HCT116 (cell line): ENCODE measurements around the gene ROCK1. TPM values are rescaled to one million over a fixed set of nuclear protein-coding genes. Genes with fewer than 3 reads are reported as not detected.
"Not testable (repeated sequence)": the region's sequence is repeated elsewhere in the genome, so short reads cannot be mapped to it uniquely, and the experiment has no call there.

ENCODE experiments used
- ATAC-seq: fragments of 200-7000 bp; cut with Tn5 transposase; 2 replicates; pipeline ENCODE4 v1.9.1; 2020; ENCODE audit warnings: mild to moderate bottlenecking, moderate library complexity
- BruUV-seq: library from RNA; stranded (reverse); fragments of 400-500 nt; replicated peaks from 2 replicates; lab custom pipeline; 2021; lab: Mats Ljungman, UMichigan
- CTCF ChIA-PET: fragments of 300-600 bp; sonication (Branson Sonifier 250); formaldehyde crosslinking; loops from one replicate; lab custom pipeline; 2021; ENCODE audit warnings: antibody characterized with exemption; lab: Charles Lee
- POLR2A ChIA-PET: fragments of 300-600, 350-600 bp; sonication (Branson Sonifier 250); formaldehyde crosslinking; loops from one replicate; lab custom pipeline; 2021; ENCODE audit warnings: antibody characterized with exemption; lab: Charles Lee
- RAD21 ChIA-PET, 2 experiments: fragments of 300-600 bp; sonication (Branson Sonifier 250); formaldehyde crosslinking; loops; one replicate each; lab custom pipeline; 2023; ENCODE audit warnings: low total read pairs in 2 of 2; ENCODE audit not compliant: uncharacterized antibody in 2 of 2, unreplicated experiment in 2 of 2, low non-redundant PET in 1 of 2; lab: Charles Lee
- DNase-seq: peaks from one replicate; pipeline ENCODE4 v3.0.0-alpha.2; 2010; ENCODE audit warnings: low read depth, low spot score
- H2AFZ ChIP-seq: fragments of 200-600 bp; shearing (Covaris generic), sonication (generic); 2 replicates; pipeline ENCODE4 v1.6.1; 2017; ENCODE audit warnings: low read depth, mixed run types, mixed read lengths, antibody characterized with exemption, low read length; ENCODE audit not compliant: poor library complexity, severe bottlenecking
- H3K27ac ChIP-seq: 2 replicates; pipeline ENCODE4 v1.5.1; 2012; ENCODE audit warnings: low read depth, low read length
- H3K27me3 ChIP-seq: fragments of 200-600 bp; sonication (generic); 2 replicates; pipeline ENCODE4 v1.6.1; 2016; ENCODE audit warnings: mixed run types, low read length, mixed read lengths; ENCODE audit not compliant: insufficient read depth
- H3K36me3 ChIP-seq, 2 experiments: fragments of 200-500 bp in 1 of 2; fragments of 200-600 bp in 1 of 2; sonication (Bioruptor generic) in 1 of 2; sonication (generic) in 1 of 2; 2 replicates each; pipeline versions ENCODE4 v1.5.1 to v1.6.1; 2014 to 2016; ENCODE audit warnings: low read length in 2 of 2, inconsistent platforms in 1 of 2, mixed read lengths in 1 of 2, mixed run types in 1 of 2; ENCODE audit not compliant: insufficient read depth in 2 of 2, control insufficient read depth in 1 of 2
- H3K4me1 ChIP-seq, 2 experiments: fragments of 200-600 bp in 1 of 2; sonication (generic) in 1 of 2; 2 replicates each; pipeline versions ENCODE4 v1.5.1 to v1.6.1; 2012 to 2017; ENCODE audit warnings: low read length in 2 of 2, inconsistent platforms in 1 of 2, mild to moderate bottlenecking in 1 of 2, mixed read lengths in 1 of 2, mixed run types in 1 of 2, moderate library complexity in 1 of 2; ENCODE audit not compliant: insufficient read depth in 2 of 2, control insufficient read depth in 1 of 2
- H3K4me2 ChIP-seq: fragments of 200-600 bp; sonication (generic); 2 replicates; pipeline ENCODE4 v1.6.1; 2017; ENCODE audit warnings: mixed run types, low read length, mixed read lengths
- H3K4me3 ChIP-seq, 2 experiments: fragments of 200-600 bp in 1 of 2; sonication (generic) in 1 of 2; replicated peaks in 1 of 2; 2 replicates each; pipeline ENCODE4 v1.5.1; 2011 to 2016; ENCODE audit warnings: low read length in 2 of 2, control low read depth in 1 of 2, low read depth in 1 of 2, mild to moderate bottlenecking in 1 of 2, mixed read lengths in 1 of 2, mixed run types in 1 of 2
- H3K79me2 ChIP-seq: fragments of 200-600 bp; sonication (generic); 2 replicates; pipeline ENCODE4 v1.6.1; 2017; ENCODE audit warnings: mild to moderate bottlenecking, mixed run types, low read length, moderate library complexity, mixed read lengths; ENCODE audit not compliant: insufficient read depth
- H3K9ac ChIP-seq: fragments of 200-600 bp; sonication (generic); 2 replicates; pipeline ENCODE4 v1.6.1; 2016; ENCODE audit warnings: low read length, mixed read lengths
- H3K9me2 ChIP-seq: fragments of 200-600 bp; sonication (generic), shearing (Covaris generic); 2 replicates; pipeline ENCODE4 v1.6.1; 2017; ENCODE audit warnings: mixed run types, mild to moderate bottlenecking, moderate library complexity; ENCODE audit not compliant: insufficient read depth
- H3K9me3 ChIP-seq, 2 experiments: fragments of 200-500 bp in 1 of 2; fragments of 200-600 bp in 1 of 2; sonication (Bioruptor generic) in 1 of 2; sonication (generic) in 1 of 2; 2 replicates each; pipeline ENCODE4 v1.6.1; 2014 to 2017; ENCODE audit warnings: low read length in 2 of 2, mixed read lengths in 2 of 2, inconsistent platforms in 1 of 2, low read depth in 1 of 2, mild to moderate bottlenecking in 1 of 2, mixed run types in 1 of 2, moderate library complexity in 1 of 2; ENCODE audit not compliant: control insufficient read depth in 1 of 2, insufficient read depth in 1 of 2
- H4K20me1 ChIP-seq: fragments of 200-600 bp; sonication (generic), shearing (Covaris generic); 2 replicates; pipeline ENCODE4 v1.6.1; 2017; ENCODE audit warnings: mixed run types, mild to moderate bottlenecking, moderate library complexity; ENCODE audit not compliant: insufficient read depth
- CEBPB ChIP-seq: IDR thresholded peaks from 2 replicates; pipeline ENCODE4 v1.6.1; 2012; ENCODE audit warnings: low read depth
- FOSL1 ChIP-seq: IDR thresholded peaks from 2 replicates; pipeline ENCODE4 v1.6.1; 2012; ENCODE audit warnings: low read depth
- JUND ChIP-seq: IDR thresholded peaks from 2 replicates; pipeline ENCODE4 v1.6.1; 2012
- RAD21 ChIP-seq: IDR thresholded peaks from 2 replicates; pipeline ENCODE4 v1.6.1; 2012; ENCODE audit warnings: low read depth, mild to moderate bottlenecking
- SIN3A ChIP-seq: IDR thresholded peaks from 2 replicates; pipeline ENCODE4 v1.6.1; 2012; ENCODE audit warnings: low read depth
- SP1 ChIP-seq: IDR thresholded peaks from 2 replicates; pipeline ENCODE4 v1.6.1; 2012; ENCODE audit warnings: low read depth
- SRF ChIP-seq: IDR thresholded peaks from 2 replicates; pipeline ENCODE4 v1.6.1; 2012; ENCODE audit warnings: low read depth
- ZFX ChIP-seq: fragments of 450-650 bp; IDR thresholded peaks from 2 replicates; pipeline ENCODE4 v1.6.1; 2017
- ZNF274 ChIP-seq: fragments of 200-500 bp; sonication (Bioruptor generic); IDR thresholded peaks from 2 replicates; pipeline ENCODE4 v1.6.1; 2014; ENCODE audit warnings: mild to moderate bottlenecking, low read depth, low read length, inconsistent platforms
- intact Hi-C: fragments of 100-400 bp; cut with micrococcal nuclease; formaldehyde crosslinking; loops from 2 replicates; pipeline ENCODE4 v1.10.0; 2022
- total RNA-seq: library from RNA; stranded (reverse); gene quantifications from one replicate; pipeline ENCODE4 v1.2.1, GENCODE V29; 2021; ENCODE audit not compliant: unreplicated experiment
- TF ChIP-seq, protein P1 (sequence below): IDR thresholded peaks from 2 replicates; pipeline ENCODE4 v1.6.1; 2012
- TF ChIP-seq, protein P2 (sequence below), 3 experiments: fragments of 200-600 bp in 1 of 3; sonication (generic) in 1 of 3; IDR thresholded peaks in 2 of 3; conservative IDR thresholded peaks in 1 of 3; 2 replicates each; pipeline ENCODE4 v1.5.1; 2012 to 2017; ENCODE audit warnings: low read depth in 2 of 3, low read length in 2 of 3, antibody characterized with exemption in 1 of 3, borderline replicate concordance in 1 of 3, control low read depth in 1 of 3, mild to moderate bottlenecking in 1 of 3, mixed read lengths in 1 of 3, mixed run types in 1 of 3, moderate library complexity in 1 of 3; ENCODE audit not compliant: insufficient read depth in 1 of 3
- TF ChIP-seq, protein P3 (sequence below): IDR thresholded peaks from 2 replicates; pipeline ENCODE4 v1.6.1; 2012

Gene ROCK1
- total RNA-seq, 1 experiment from 2014 or later: 38.1 TPM

DNA sequence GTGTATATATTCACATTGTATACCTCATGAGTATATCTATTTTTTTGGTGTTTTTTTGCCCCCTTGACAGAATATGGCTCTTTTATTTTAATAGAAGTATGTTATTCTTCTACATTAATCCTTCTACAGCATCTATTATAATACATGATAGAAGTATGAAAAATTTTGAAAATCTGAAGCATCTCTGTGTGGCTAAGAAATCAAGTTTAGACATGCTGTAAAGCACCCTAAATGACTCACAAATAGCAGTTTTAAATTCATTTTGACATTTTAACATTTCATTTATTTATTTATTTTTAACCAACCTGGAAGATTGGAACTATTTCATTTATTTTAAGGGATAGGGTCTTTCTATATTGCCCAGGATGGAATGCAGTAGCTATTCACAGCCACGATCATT, 33.8 kb upstream of the ROCK1 start (continued):
- TF ChIP-seq SRF: no peak

DNA sequence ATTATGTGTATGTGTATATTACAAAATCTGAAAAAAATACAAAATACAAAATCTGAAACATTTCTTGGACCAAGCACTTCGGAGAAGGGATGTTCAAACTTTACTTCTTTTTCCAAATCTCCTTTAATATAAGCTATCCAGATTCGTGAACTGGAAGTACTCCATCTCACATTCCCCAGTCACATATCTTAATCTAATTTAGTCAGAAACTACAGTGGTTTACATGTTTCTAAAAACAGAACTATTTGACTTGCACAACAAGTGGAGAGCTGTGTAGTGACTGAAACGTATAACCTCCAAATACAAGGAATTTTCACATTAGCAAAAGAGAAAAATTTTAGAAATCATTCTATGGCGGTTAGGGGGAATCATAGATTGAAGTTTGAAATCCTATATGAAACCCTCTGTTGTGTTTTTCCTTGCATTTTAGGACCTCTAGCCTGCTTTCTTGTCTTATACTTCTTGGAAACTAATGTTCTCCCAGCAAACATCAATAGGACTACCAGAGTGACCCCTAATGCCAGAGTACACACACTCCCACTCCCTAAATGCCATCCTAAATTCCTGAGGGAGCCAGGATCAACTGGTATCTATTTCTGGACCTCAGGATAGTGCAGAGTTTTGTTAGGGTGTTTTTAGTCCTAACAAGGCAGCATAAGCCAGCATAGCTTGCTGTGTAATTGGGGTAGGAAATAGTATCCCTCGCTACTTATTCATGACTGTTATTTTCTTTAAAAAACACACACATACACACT, 30.2 kb upstream of the ROCK1 start:
- Histone ChIP-seq H3K9ac (no peak overlapping the region), H4K20me1 (no peaks in the 10 kb centered on the region), H3K9me2 (no peaks in the 10 kb centered on the region), H3K4me1 (no peaks in the 10 kb centered on the region), H3K27ac (no peak overlapping the region), H3K27me3 (no peaks in the 10 kb centered on the region), H3K36me3 (no peaks in the 10 kb centered on the region), H3K79me2 (no peaks in the 10 kb centered on the region), H3K4me2 (no peak overlapping the region), H3K9me3 (no peaks in the 10 kb centered on the region), H2AFZ (no peak overlapping the region), H3K4me3 (no peak overlapping the region)
- ATAC-seq: no peak
- intact Hi-C loops: no loop called here
- BruUV-seq: no TSS peak
- DNase-seq: no peak
- no peak for TF ChIP-seq SP1
- TF ChIP-seq, protein P1, sequence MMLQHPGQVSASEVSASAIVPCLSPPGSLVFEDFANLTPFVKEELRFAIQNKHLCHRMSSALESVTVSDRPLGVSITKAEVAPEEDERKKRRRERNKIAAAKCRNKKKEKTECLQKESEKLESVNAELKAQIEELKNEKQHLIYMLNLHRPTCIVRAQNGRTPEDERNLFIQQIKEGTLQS: no peak
- TF ChIP-seq, protein P2, sequence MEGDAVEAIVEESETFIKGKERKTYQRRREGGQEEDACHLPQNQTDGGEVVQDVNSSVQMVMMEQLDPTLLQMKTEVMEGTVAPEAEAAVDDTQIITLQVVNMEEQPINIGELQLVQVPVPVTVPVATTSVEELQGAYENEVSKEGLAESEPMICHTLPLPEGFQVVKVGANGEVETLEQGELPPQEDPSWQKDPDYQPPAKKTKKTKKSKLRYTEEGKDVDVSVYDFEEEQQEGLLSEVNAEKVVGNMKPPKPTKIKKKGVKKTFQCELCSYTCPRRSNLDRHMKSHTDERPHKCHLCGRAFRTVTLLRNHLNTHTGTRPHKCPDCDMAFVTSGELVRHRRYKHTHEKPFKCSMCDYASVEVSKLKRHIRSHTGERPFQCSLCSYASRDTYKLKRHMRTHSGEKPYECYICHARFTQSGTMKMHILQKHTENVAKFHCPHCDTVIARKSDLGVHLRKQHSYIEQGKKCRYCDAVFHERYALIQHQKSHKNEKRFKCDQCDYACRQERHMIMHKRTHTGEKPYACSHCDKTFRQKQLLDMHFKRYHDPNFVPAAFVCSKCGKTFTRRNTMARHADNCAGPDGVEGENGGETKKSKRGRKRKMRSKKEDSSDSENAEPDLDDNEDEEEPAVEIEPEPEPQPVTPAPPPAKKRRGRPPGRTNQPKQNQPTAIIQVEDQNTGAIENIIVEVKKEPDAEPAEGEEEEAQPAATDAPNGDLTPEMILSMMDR (IDR thresholded peaks at IDR 0.05 in 2 of 3, conservative IDR thresholded peaks at IDR 0.05 in 1 of 3; ENCODE audit: borderline replicate concordance in 1 of 3, insufficient read depth in 1 of 3, low read depth in 2 of 3, low read length in 2 of 3): no peak
- TF ChIP-seq ZFX: no peak
- no peak for TF ChIP-seq RAD21
- no peak for TF ChIP-seq ZNF274
- no peak for TF ChIP-seq CEBPB
- no peak for TF ChIP-seq FOSL1
- no peak for TF ChIP-seq SIN3A
- TF ChIP-seq, protein P3, sequence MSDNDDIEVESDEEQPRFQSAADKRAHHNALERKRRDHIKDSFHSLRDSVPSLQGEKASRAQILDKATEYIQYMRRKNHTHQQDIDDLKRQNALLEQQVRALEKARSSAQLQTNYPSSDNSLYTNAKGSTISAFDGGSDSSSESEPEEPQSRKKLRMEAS: no peak
- TF ChIP-seq JUND: no peak
- ChIA-PET POLR2A (no interaction called here), RAD21 (no interaction called here), CTCF (no interaction called here)

DNA sequence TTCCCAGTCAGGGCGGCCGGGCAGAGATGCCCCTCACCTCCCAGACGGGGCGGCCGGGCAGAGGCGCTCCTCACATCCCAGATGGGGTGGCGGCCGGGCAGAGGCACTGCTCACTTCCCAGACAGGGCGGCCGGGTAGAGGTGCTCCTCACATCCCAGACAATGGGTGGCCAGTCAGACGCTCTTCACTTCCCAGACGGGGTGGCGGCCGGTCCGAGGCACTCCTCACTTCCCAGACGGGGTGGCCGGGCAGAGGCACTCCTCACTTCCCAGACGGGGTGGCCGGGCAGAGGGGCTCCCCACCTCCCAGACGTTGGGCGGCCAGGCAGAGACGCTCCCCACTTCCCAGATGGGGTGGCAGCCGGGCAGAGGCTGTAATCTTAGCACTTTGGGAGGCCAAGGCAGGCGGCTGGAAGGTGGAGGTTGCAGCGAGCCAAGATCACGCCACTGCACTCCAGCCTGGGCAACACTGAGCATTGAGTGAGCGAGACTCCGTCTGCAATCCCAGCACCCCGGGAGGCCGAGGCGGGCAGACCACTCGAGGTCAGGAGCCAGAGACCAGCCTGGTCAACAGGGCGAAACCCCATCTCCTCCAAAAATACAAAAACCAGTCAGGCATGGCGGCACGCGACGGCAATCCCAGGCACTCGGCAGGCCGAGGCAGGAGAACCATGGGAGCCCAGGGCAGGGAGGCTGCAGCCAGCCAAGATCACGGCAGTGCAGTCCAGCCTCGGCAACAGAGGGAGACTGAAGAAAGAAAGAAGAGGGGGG, 26.3 kb upstream of the ROCK1 start:
- H3K9me3 ChIP-seq, H3K27ac ChIP-seq, H3K4me1 ChIP-seq, H3K36me3 ChIP-seq, CTCF ChIA-PET, H3K9ac ChIP-seq, H3K79me2 ChIP-seq, POLR2A ChIA-PET, intact Hi-C loops, H3K9me2 ChIP-seq, ATAC-seq, DNase-seq, H2AFZ ChIP-seq, H3K4me2 ChIP-seq, H3K27me3 ChIP-seq, H3K4me3 ChIP-seq, H4K20me1 ChIP-seq, RAD21 ChIA-PET, BruUV-seq: not testable (repeated sequence)
